ENCODE results near the gene ZNF275.

The ZNF275 gene

DNA sequence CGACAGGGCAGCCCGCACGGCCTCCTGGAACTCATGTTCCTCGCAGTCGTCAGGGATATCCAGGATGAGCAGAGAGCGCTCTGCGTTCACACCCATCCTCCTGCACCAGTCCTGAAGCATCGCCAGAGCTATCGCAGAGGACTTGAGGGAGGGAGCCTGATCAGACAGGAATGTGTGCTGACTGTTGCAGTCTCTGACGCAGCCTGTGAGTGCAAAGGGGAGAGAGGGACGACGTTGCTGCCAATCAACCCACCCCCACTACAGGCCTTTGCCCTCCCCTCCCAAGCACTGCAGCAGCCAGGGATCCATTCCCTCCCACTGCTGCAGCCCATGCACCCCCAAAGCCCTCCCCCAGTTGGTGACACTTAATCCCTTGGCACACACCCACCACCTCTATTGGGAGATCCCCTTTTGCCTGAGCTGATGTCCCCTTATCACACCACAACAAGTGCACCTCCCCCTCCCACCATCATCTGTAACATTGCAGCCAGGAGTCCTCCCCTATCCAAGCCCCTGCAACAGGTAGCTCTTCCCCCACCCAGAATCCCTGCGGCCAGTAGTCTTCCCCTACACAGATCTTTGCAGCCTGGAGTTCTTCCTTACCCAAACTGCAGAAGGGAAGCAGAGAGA is 13.3 kb upstream of the ZNF275 start:
- TF ChIP-seq, protein P1, sequence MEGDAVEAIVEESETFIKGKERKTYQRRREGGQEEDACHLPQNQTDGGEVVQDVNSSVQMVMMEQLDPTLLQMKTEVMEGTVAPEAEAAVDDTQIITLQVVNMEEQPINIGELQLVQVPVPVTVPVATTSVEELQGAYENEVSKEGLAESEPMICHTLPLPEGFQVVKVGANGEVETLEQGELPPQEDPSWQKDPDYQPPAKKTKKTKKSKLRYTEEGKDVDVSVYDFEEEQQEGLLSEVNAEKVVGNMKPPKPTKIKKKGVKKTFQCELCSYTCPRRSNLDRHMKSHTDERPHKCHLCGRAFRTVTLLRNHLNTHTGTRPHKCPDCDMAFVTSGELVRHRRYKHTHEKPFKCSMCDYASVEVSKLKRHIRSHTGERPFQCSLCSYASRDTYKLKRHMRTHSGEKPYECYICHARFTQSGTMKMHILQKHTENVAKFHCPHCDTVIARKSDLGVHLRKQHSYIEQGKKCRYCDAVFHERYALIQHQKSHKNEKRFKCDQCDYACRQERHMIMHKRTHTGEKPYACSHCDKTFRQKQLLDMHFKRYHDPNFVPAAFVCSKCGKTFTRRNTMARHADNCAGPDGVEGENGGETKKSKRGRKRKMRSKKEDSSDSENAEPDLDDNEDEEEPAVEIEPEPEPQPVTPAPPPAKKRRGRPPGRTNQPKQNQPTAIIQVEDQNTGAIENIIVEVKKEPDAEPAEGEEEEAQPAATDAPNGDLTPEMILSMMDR (conservative IDR thresholded peaks at IDR 0.05; ENCODE audit: low read depth, low read length), result no peak
- H3K4me3 ChIP-seq (ENCODE audit: low read depth, low read length), result no peak overlapping the region
- no peak for DNase-seq (ENCODE audit: low read depth)

DNA sequence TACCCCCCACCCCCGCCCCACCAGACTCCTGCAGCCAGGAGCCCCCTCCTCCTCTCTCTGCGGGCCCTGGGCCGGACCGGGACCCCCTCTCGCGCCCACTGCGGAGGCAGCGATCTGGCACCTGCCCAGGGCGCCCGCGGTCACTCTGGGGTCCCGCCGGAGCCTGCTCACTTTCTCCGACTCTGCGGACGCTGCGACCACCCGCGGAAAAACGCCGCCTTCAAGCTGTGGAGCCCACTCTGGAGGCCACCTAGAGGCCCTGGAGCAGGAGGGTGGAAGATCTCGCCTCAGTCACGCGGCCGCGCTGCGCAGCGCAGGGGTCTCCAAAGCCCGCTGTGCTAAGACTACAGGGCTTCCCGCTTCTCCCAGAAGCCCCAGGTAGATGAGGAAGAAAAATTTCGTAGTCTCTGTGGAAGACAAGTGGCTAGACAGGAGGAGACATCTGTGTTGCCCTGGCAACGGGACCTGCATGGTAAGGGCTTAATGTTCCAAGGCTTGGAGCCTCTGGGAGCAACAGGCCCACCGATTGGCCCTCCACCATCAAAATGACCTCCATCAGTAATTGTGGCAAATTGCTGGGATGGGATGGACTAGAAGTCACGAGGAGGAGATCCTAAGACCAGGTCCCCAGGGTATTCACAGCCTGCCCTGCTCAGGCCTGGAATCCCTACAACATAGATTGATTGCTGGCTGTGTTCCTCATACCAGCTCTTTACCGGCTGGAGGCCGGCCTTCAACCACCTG is 12.4 kb upstream of the ZNF275 start, which contains the start of gene PNMA6F:
PNMA6F (minus strand) TSS at position 387 of the 744 bp plus-strand sequence. CDS start 1,093 bp downstream, outside the sequence.
- TF ChIP-seq, protein P1 (conservative IDR thresholded peaks at IDR 0.05; ENCODE audit: low read depth, low read length), result no peak
- no peak for DNase-seq (ENCODE audit: low read depth)
- H3K4me3 ChIP-seq (ENCODE audit: low read depth, low read length), result no peak within 1 kb of the TSS

DNA sequence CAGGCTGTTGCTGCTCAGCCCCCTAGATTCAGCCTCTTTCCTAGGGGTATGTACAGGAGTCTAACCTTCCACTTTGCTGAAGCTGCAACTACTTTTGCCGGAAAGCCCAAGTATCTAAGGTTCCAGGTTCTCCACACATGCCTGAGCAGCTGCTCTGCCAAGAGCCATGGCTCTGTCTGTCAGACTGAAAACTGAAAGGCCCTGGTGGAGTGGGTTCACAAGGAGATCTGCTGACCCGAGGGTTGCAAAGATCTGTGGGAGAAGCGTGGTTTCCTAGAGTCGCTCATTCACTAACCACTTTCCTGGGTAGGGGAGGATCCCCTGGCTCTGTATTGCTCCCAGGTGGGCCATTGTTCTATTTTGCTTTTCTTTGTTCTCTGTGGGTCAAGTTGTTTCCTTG is 6.4 kb upstream of the ZNF275 start:
- no peak for DNase-seq (ENCODE audit: low read depth)
- no peak overlapping the region for H3K4me3 ChIP-seq (ENCODE audit: low read depth, low read length)
- TF ChIP-seq, protein P1 (conservative IDR thresholded peaks at IDR 0.05; ENCODE audit: low read depth, low read length), result no peak

DNA sequence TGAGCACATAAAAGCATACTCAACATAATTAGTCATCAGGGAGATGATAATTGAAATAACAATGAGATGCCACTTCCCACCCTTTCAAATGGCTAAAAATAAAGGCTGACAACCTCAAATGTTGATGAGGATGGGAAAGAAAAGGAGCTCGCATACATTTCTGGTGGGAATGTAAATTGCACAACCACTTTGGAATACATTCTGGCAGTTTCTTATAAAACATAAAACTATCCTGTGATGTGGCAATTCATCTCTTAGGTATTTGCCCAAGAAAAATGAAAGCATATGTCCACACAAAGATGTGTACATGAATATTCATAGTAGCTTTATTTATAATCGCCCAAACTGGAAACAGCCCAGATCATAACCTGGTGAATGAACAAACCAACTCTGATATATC is 687 bp upstream of the ZNF275 start:
- H3K4me3 ChIP-seq (ENCODE audit: low read depth, low read length), result no peak overlapping the region
- DNase-seq (ENCODE audit: low read depth), result peak; percentile 50
- TF ChIP-seq, protein P1 (conservative IDR thresholded peaks at IDR 0.05; ENCODE audit: low read depth, low read length), result no peak

DNA sequence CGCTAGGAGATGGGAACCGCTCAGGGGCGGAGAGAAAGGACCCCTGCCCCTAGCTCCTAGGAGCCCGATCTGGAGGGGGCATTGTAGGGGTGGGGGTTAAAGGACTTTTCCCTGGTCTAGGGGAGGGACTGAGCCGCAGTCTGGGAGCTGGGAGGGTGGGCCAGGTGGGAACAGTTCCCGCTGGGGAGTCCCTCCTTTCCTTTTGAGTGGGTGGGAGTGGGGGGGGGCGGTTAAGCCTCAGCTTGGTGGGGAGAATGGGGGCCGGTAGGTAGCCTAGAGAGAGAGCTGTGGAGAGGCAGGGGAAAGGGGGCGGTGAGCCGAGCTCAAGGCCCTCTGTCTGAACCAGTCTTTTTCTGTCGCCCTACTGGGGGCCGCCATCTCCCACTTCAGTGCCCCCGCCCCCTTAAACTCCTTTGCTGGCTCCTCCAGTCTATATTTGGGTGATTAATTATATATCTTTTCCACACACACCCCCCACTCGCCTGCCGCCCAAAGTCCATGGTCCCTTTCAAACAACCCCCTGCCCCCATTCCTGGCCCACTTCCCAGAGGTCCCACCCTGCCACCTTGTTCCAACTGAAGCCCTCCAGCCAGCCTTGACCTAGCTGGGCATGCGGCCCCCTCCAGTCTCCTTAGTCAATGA is 822 bp downstream of the ZNF275 start:
- DNase-seq (ENCODE audit: low read depth), result no peak
- TF ChIP-seq, protein P1 (conservative IDR thresholded peaks at IDR 0.05; ENCODE audit: low read depth, low read length), result no peak
- peak overlapping the region; percentile 74 for H3K4me3 ChIP-seq (ENCODE audit: low read depth, low read length)

DNA sequence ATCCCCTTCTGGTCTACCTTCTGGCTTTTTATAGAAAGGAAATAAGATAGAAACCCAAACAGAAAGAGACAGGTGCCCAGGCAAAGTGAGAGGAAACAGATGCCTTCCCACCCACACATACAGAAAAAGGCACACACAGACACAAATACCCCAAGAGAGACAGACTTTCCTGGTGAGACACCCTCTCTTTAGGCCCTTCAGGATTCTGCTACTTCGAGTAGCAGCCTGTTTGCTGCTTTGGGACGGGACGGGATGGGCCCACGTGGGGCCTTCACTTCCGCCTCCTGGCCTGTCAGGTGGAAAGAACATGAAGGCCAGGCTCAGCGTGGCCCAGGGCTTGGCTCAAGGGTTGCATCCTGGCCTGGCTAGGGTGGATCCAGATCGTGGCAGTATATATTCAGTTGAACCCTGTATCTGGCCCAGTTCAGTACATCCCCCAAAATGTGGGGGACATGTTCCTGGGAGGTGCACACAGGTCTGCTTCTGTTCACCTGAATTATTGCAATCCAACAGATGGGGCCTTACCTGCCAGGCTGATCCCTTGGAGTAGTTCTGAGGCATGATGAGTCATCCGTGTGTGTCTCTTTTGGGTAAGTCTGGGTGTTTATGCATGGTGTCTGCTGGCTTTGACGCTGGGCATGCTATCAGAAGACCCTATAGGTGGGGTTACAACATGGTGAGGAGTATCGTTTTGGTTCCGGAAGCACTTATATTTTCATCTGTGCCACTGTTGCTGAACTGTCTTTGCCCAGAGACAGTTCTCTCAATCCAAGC is 2.4 kb downstream of the ZNF275 start:
- H3K4me3 ChIP-seq (ENCODE audit: low read depth, low read length), result no peak overlapping the region
- TF ChIP-seq, protein P1 (conservative IDR thresholded peaks at IDR 0.05; ENCODE audit: low read depth, low read length), result no peak
- no peak for DNase-seq (ENCODE audit: low read depth)

Measured in choroid plexus epithelial cell (primary cell).